Tongue (tissue), 2 donors: Measurements from ENCODE around the gene DENND4A. TPM values are rescaled to one million over a fixed set of nuclear protein-coding genes. Genes with fewer than 3 reads are reported as not detected.
"Not testable (repeated sequence)": the region's sequence is repeated elsewhere in the genome, so short reads cannot be mapped to it uniquely, and the experiment has no call there.

Source experiments
- DNase-seq: peaks from one replicate; pipeline ENCODE4 v3.0.0-alpha.2; 2015
- total RNA-seq: library from RNA; depleted of rRNA; stranded (reverse); fragments of >200 nt; gene quantifications from one replicate; pipeline ENCODE4 v1.2.3, GENCODE V29; 2014

DENND4A gene
- total RNA-seq, 1 donor from 2014 or later: 58.4 TPM

DNA sequence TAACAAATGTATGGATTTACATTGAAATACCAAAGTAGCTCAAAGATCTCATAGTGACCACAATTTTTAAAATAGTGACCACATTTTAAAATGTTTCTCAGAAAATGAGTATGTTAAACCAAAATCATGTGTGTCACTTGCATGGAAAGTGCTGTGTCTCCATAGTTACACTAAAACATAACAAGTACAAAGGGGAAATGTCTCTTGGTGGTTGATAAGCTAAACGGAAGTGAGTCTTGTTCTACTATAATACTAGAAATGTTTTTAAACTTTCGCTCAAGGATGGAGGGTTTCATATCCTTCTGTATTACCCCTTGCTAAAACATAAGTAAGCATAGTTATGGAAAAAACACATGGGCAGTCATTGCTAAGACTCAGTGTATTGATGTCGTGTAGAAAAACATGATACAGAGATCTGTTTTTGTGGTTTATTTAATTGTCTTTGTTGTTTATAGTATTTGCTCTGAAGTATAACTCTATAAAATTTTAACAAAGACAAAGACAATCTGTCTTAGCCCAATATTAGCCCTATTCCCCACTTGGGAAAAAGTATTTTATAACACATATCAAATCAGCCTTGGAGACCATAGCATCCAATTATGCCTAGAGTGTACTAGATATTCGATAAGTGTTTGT is 27.0 kb upstream of the DENND4A start:
- DNase-seq: no peak

GRCh38 chr15:65816441-65816840 is 24.3 kb upstream of the DENND4A start:
- no peak for DNase-seq

DNA sequence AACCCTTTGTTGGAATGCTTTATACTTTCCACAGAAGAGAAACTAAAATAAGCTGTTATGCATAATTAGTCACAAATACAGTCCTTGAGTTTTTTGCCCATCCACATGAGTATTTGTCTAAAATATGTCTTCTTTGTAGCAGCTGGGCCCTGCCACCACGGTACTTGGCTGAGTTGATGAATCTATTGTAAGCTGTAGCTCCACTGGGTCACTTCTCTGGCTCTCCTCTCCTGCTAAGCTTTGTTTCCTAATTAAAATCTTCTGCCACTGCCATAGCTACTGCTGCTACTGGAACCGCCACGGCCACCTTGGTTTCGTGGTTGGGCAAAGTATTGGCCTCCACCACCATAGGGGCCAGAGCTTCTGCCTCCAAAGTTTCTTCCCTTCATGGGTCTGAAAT is 23.9 kb upstream of the DENND4A start:
- DNase-seq: not testable (repeated sequence)

- DNase-seq: not testable (repeated sequence)
Measured at GRCh38 chr15:65814271-65814670, 22.2 kb upstream of the DENND4A start.

- no peak for DNase-seq
Measured at GRCh38 chr15:65812916-65813315, 20.8 kb upstream of the DENND4A start.

DNA sequence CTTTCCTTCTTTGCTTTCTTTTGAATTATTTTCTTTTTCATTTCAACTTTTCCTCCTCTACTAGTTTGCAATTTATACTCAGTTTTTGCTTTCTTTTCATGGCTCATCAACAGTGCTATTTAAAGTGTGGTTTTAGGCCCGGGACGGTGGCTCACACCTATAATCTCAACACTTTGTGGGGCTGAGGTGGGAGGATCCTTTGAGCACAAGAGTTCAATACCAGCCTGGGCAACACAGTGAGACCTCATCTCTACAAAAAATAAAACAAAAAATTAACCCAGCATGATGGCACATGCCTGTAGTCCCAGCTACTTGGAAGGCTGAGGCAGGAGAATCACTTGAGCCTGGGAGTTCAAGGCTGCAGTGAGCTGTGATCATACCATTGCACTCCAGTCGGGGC is 20.4 kb upstream of the DENND4A start:
- DNase-seq: no peak

- DNase-seq: no peak
Measured at GRCh38 chr15:65811835-65812234, 19.7 kb upstream of the DENND4A start.

- DNase-seq: not testable (repeated sequence)
Measured at GRCh38 chr15:65811011-65811733, 19.1 kb upstream of the DENND4A start.

GRCh38 chr15:65806397-65806796 is 14.3 kb upstream of the DENND4A start:
- no peak for DNase-seq

DNA sequence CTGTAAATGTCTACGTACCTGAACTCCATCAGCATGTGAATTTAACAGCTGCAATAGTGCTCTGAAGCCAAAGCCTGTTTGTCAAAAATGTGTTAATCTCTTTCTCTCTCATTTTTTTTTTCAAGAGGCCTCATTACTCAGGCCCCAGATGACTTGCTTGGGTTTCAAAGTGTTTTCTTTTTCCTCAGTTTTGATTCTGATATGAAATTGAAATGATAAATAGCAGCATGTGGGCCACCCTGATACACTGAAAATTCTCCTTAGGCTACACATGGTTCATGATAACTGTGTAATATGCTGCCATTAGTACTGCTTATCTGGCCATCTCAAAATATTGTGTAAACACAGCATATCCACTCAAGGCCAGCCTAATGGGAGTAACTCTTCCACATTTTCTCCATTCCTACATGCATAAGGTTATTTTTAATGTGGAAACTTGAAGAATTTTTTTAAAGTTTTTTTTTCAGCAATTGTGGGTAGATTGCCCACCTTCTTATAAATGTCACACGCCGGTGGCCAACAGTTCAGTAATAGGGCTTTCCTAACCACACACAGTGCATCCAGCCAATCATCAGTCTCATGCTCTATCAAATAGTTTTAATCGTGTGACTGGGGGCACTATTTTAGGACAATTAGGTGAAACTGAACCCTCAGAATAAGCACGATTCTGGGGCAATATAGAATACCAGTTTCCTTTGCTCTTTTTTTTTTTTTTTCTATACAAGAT is 13.1 kb upstream of the DENND4A start:
- DNase-seq: no peak

- DNase-seq: no peak
Measured at GRCh38 chr15:65804252-65804931, 12.3 kb upstream of the DENND4A start.

DNA sequence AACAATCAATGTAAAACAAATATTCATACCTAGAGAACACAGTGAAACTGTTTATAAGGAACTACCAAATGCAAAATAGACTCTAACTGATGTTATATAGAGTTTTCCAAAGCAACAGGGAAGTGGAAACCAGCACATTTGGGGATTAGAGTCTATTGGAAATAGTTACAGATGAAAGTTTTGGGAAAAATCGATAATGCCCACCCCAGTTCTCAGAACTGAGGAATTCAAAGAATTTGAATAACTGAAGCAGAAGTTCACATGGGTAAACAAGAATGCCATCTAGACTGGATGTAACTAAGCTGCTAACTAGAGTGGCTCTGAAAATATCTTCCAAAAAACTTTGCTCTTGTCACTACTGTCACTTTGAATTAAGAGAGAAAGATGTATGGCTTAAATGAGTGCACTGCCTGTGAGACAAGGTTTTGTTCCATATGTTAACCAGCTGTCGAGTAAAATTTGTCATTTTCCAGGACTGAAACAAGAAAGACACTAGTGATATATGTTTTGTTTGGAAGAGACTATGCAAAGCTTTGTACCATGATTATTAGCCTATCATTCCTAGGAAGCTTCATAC is 9.2 kb upstream of the DENND4A start:
- no peak for DNase-seq

DNA sequence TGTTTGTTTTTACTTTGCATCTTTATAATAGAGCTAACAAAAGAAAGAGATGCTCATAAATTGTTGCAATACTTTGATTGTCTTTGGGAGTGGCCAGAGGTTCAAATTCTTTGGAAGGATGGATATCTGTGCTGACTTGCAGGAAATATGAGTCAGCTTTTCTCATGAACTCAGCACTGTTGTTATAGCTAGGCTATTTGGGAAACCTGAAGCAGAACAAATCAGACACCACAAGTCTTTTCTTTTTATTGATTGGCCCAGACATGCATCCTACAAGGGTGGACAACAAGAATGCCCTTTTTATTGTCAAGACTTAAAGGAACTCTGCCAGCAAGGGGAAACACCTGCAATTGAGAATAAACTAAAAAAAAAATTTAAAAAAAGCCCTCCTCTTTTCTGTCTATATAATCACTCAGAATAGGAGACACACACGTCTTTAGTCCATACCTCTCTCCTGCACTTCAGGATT is 4.6 kb upstream of the DENND4A start:
- DNase-seq: no peak

DNA sequence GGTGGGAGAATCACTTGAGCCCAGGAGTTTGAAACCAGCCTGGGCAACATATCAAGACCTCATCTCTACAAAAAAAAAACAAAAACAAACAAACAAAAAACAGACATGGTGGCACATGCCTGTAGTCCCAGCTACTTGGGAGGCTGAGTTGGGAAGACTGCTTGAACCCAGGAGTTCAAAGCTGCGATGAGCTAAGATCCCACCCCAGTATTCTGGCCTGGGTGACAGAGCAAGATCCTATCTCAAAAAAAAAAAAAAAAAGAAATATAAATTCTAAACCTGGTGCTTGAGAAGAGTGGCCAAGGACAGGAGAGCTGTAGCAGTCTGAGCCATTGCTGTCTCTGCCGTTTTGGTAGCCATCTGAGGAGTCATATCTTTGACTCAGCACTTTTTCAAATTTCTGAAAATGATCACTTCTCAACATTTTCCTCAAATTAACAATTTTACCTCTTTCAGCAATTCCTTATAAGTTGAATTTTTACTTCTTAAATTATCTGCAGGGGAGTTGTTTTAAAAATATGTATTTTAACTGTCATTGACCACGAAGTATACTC is 3.6 kb upstream of the DENND4A start:
- no peak for DNase-seq

GRCh38 chr15:65793818-65794104 is 1.7 kb upstream of the DENND4A start:
- no peak for DNase-seq

- no peak for DNase-seq
Measured at GRCh38 chr15:65792988-65793817, 1.1 kb upstream of the DENND4A start.

- peak; percentile 86 for DNase-seq
Measured at GRCh38 chr15:65791335-65792137, 557 bp downstream of the DENND4A start.

- peak; percentile 55 for DNase-seq
Measured at GRCh38 chr15:65790694-65791334, 1.3 kb downstream of the DENND4A start.

DNA sequence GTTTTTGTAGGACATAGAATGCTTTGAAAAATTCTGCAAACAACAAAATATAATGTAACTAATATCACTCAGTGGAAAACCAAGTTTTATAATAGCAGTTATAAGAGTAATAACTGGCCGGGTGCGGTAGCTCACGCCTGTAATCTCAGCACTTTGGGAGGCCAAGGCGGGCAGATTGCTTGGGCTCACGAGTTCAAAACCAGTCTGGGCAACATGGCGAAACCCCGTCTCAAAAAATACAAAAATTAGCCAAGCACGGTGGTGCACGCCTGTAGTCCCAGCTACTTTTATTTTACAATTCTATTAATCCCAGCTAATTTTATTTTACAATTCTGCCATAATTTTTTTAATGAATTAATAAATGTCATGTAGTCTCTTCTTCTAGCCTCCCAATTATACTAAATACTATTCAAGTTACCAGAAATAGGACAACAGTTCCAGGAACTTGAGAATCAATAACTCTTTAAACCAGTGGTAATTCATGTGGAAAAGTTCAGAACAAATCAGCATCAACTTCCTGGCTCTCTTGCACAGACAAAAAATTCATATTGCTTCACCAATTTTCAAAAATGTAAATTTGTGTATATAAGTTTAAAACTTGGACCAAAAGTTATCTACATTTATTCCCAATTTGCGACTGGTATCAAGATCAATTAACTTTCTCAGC is 2.2 kb downstream of the DENND4A start:
- DNase-seq: no peak
